Measurements from ENCODE around the gene DPM2. TPM values are rescaled to one million over a fixed set of nuclear protein-coding genes. Genes with fewer than 3 reads are reported as not detected.
A peak's percentile ranks its signal among the peaks of the same experiment; 100 is the strongest.

Gene DPM2
- 23.3 and 38.9 TPM in 2 replicates for total RNA-seq (2014; rRNA removed; shearing (Covaris generic); ENCODE audit: low replicate concordance)

DNA sequence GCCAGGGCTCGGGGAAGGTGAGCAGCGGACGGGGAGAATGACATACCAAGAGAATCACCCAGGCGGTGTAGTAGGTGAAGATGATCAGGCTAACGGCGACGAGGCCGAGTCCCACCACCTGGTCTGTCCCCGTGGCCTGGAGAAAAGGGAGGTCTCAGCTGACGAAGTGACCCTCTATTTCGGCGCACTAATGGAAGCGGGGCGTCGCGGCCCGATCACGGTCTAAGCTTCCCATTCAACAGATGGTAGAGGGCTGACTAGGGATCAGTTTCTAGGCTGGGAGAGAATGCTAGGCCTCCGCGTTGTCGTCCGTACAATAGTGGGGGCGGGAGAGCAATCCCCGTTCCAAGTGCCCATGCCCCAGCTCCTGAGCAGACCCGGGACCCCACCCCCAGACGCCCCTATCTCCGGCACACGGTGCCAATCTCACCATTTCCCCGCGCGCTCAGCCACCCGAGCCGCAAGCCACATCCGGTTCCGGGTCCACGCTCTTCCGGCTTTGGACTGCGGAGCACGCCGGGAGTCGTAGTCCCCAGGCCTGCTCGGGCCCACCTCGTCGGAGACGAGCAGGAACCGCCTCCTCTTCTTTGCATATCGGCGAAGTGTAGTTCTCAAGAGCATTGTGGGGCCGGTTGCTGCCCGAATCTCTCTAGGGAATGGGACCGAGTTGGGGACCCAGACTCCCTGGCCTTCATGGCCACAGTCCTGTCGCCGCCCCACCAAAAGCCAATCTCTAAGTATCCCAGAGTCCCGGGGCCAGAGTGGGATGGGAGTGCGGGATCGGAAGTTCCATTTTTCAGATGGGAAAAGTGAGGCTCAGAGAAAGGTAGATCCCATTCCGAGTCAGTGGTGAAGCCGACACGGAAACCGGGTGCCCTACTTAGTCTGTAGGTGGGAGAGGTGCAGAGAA lies at the start of gene DPM2:
Gene DPM2 (minus strand): TSS at position 467 of the 910 bp plus-strand sequence. CDS start 34 bp downstream, at position 433.
- H3K27me3 ChIP-seq = no peaks in the 10 kb centered on the region
- peaks cover 49% of the 10 kb centered on the region for H3K36me3 ChIP-seq
- H3K4me3 ChIP-seq = peak within 1 kb of the TSS; percentile 70
- H3K9me3 ChIP-seq = no peaks in the 10 kb centered on the region
- DNase-seq = peak; percentile 87

DNA sequence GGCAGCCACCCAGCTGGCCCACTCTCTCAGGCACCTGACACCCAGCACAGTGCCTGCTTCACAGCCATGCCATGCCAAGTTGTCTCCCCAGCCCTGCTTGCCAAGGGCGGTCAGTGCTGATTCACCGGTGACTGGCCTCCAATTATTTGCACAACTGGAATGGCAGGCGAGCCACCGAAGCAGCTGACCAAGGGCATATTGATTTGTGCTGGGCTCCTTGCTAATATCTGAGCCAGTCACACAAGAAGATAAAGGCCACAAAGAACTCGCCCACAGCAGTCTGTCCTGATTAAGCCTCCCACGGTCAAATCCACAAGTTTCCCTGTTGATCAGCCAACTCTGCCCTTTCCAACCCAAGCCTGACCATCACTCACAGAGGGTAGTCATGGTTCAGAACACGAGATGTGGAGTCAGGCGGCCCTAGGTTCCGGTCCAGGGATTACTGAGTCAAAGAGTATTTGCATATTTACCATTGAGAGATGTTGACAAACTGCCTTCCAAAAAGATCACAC lies 49.5 kb upstream of the DPM2 start:
- DNase-seq = peak; percentile 94
- no peaks in the 10 kb centered on the region for H3K27me3 ChIP-seq
- H3K4me3 ChIP-seq = no peak overlapping the region
- no peaks in the 10 kb centered on the region for H3K36me3 ChIP-seq
- H3K9me3 ChIP-seq = no peaks in the 10 kb centered on the region

DNA sequence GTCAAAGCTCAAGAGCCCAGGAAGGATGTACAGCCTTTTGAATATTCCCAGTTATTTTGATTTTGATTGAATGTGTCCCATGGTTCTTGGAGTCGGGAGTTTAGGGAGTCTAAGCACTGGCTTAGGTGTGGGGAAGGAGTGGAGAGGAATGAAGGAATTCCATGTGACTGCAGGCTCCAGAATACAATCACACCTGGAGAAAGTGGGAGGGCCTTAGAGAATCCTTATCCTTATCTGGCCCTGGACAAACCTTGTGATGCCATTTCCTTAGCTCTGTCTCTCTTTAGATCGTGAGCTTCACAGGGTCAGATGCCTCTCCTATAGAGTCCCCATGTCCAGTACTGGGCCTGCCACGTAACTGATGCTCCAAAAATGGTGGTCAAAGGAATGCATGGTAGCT lies 47.4 kb upstream of the DPM2 start:
- Histone ChIP-seq H3K9me3 (no peaks in the 10 kb centered on the region), H3K27me3 (no peaks in the 10 kb centered on the region), H3K4me3 (no peak overlapping the region), H3K36me3 (no peaks in the 10 kb centered on the region)
- DNase-seq = no peak

DNA sequence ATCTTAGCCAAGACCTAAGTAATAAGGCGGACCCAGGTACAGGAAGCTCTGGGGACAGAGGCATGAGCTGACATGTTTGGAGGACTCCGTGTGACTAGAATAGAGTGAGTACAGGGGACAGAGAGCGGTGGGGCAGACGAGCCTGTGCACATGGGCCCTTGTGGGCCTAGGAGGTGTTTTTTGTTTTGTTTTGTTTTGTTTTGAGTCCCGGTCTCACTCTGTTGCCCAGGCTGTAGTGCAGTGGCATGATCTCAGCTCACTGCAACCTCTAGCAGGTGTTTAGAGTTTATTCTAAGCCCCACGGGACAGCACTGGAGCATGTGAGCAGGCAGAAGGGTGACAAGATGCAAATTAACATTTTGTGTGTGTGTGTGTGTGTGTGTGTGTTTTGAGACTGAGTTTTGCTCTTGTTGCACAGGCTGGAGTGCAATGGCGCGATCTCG lies 46.2 kb upstream of the DPM2 start:
- Histone ChIP-seq H3K36me3 (peaks cover 7% of the 10 kb centered on the region), H3K4me3 (no peak overlapping the region), H3K27me3 (no peaks in the 10 kb centered on the region), H3K9me3 (no peaks in the 10 kb centered on the region)
- no peak for DNase-seq

GRCh38 chr9:127982912-127983311 lies 45.3 kb upstream of the DPM2 start:
- peaks cover 14% of the 10 kb centered on the region for H3K36me3 ChIP-seq
- H3K27me3 ChIP-seq = no peaks in the 10 kb centered on the region
- no peak for DNase-seq
- no peaks in the 10 kb centered on the region for H3K9me3 ChIP-seq
- H3K4me3 ChIP-seq = no peak overlapping the region

DNA sequence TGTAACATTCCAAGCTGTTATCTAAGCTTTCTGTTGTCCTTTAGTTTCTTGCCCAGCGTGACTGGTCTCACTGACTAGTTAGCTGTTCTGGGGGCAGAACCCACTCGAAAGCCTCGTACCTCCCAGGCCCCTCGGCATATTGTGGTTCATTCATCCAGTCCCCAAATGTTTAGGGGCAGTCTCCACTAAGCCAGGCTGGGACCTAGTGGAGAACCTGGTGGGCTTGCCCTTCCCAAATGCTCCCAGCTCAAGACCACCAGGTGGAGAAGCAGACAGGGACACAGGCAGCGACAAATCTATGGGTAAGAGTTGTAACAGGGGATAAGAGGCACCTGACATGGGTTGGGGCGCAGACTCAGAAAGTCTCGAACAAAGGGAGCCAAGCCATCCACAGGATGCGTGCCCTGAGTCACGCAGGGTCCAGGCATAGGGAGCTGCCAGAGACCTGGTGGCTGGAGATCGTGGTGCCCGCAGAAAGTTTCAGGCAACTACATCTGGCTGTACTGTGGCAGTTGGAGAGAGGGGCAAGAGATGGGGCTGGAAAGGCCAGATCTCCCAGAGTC lies 44.0 kb upstream of the DPM2 start:
- no peak for DNase-seq
- peaks cover 14% of the 10 kb centered on the region for H3K36me3 ChIP-seq
- peak overlapping the region; percentile 49 for H3K4me3 ChIP-seq
- H3K27me3 ChIP-seq = no peaks in the 10 kb centered on the region
- H3K9me3 ChIP-seq = no peaks in the 10 kb centered on the region

GRCh38 chr9:127980706-127981558 lies 43.3 kb upstream of the DPM2 start, which contains the start of gene EEIG1:
EEIG1 (minus strand) TSS chr9:127980989; CDS start chr9:127980137, 852 bp downstream.
- peak; percentile 95 for DNase-seq
- H3K36me3 ChIP-seq = peaks cover 18% of the 10 kb centered on the region
- no peaks in the 10 kb centered on the region for H3K9me3 ChIP-seq
- peak within 1 kb of the TSS; percentile 85 for H3K4me3 ChIP-seq
- no peaks in the 10 kb centered on the region for H3K27me3 ChIP-seq

DNA sequence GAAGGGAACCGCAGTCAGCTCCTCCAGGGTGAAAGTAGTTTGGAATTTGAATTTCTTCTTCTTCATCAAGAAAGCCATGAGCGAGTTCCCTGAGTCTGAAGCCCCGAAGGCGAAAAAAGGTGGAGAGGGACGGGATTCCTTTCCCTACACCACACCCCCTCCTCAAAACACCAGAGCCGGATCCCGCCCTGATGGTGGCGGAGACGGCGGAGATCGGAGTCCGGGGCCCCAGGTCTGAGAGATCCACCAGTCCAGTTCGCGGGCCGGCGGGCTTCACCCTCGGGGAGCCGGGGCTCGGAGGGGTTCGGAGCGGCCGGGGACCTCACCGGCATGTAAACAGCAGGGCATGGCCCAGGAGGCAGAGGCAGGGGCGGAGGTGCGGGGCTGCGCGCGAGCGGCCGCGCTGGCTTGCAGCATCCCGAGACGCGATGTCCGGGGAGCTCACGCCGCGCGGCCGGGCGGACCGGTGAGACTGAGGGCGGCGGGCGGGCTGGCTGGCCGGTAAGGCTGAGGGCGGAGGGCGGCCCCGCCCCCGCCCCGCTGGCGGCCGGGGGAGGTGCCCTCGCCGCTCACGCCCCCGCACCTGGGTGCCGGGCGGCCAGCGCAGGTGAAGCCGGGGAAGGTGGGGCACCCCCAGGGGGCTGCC lies 42.5 kb upstream of the DPM2 start:
- Histone ChIP-seq H3K36me3 (peaks cover 23% of the 10 kb centered on the region), H3K27me3 (no peaks in the 10 kb centered on the region), H3K9me3 (no peaks in the 10 kb centered on the region), H3K4me3 (peak overlapping the region; percentile 85)
- peak; percentile 47 for DNase-seq

DNA sequence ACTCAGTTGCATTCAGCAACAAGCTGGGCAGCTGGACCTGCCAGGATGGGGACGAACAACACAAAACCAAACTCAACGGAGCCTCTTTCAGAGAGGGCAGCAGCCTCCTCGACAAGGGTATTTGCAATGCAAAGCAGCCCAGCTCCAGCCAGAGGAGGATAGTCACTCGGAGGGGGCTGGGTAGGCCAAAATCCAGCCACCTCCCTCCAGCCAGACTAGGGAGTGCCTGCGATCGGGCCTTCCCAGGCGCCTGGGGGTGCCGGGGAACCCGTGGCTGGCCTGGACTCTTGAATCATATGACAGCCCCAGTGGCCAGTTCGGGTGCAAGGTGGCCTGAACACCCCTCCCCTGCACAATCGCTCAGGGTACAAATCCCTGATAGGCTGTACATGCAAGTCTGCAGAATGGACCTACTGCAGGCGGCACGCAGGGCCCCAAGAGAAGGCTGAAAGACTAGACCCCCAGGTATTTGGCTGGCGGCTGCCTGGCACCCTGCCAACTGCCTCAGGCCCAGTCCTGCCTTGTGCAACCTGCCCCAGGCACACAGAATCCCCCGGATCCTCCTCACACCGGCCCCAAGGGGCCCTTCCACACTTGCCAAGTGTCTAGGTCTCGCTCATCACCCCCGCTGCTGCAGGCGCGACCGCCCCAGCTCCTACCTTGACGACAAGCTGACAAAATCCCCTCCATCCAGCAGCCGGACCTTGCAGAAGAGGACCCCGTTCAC lies 41.8 kb upstream of the DPM2 start:
- no peaks in the 10 kb centered on the region for H3K27me3 ChIP-seq
- H3K4me3 ChIP-seq = peak overlapping the region; percentile 85
- peak; percentile 67 for DNase-seq
- H3K36me3 ChIP-seq = peaks cover 23% of the 10 kb centered on the region
- H3K9me3 ChIP-seq = no peaks in the 10 kb centered on the region

DNA sequence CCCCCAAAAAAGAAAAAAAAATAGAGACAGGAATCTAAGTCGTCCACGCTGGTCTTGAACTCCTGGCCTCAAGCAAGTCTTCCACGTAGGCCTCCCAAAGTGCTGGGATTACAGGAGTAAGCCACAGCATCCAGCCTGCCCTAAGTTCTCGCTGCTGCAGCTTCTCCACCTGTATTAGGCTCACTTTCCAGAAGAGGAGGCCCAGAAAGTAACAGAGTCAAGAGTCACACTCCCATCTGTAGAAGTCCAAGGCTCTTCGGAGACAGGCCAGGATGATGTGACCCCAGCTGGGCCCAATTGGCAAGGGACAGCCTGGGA lies 41.3 kb upstream of the DPM2 start:
- Histone ChIP-seq H3K27me3 (no peaks in the 10 kb centered on the region), H3K9me3 (no peaks in the 10 kb centered on the region), H3K4me3 (peak overlapping the region; percentile 85), H3K36me3 (peaks cover 23% of the 10 kb centered on the region)
- no peak for DNase-seq

DNA sequence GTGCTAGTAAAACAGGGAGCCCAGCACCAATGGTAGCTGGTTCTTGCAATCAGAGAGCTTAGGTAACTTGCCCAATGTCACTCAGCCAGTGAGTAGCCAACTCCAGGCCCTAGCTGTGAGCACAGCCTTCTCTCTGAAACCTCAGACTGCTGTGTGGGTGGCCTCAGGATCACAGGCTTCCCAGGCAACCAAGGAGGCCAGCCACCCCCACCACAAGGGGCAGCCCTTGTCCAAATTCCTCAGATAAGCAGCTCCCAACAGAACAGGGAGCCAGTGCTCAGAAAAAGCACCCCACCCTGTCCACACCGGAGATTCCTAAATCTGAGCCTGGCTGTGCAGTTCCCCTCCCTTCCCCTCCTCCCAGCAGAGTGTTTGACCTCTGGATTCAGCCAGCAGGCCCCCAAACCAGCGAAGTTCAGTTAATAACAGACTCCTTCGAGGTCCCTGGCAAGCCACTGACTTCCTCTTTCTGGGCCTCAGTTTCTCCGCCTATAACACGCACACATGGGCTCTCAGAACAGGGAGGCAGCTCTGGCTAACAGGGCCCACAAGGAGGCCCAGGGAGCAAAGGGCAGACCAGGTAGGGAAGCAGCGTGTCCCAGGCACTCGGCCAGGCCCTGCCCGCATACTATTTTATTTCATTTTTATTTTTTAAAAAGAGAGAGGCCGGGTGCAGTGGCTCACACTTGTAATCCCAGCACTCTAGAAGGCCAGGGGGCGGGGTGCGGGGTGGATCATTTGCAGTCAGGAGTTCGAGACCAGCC lies 40.4 kb upstream of the DPM2 start:
- peaks cover 23% of the 10 kb centered on the region for H3K36me3 ChIP-seq
- no peaks in the 10 kb centered on the region for H3K27me3 ChIP-seq
- H3K4me3 ChIP-seq = peak overlapping the region; percentile 85
- H3K9me3 ChIP-seq = no peaks in the 10 kb centered on the region
- DNase-seq = peak; percentile 87

DNA sequence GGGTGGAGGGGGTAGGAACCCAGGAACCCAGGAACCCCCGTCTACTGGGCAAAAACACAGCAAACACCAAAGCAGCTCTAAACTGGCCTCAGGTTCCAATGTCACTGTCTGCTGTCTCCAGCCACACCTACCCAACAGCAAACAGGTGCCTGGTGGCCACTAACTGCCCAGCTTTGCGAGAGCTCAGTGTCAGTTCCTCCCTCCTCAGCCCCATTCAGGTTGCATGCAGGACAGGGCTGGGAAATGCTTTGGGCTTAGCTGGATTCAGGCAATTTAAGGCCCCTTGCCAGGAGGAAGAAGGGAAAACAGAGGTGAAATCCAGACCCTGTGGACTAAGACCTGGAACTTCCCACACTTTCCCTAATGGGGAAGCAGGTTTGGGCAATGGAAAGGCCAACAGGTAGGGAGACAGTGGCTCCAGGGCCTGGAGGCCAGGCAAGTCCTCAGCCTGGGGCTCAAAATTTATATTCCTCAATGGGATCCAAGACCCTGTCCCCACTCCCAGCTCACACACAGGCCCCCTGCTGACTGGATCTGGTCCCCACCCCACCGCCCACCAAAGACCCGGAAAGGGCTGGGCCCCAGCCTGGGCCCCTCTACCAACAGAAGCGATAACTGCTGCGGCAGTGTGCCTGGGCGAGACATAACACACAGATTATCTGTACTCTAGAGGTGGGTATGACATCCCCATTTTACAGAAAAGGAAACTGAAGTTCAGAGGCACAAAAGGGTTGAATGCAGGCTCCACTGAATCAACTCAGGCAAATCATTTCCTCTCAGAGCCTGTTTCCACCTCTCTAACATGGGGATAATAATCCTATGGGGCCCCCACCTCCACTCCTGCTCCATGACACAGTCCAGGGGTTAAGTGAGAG lies 39.6 kb upstream of the DPM2 start:
- H3K36me3 ChIP-seq = peaks cover 23% of the 10 kb centered on the region
- peak overlapping the region; percentile 85 for H3K4me3 ChIP-seq
- DNase-seq = no peak
- no peaks in the 10 kb centered on the region for H3K27me3 ChIP-seq
- H3K9me3 ChIP-seq = no peaks in the 10 kb centered on the region

DNA sequence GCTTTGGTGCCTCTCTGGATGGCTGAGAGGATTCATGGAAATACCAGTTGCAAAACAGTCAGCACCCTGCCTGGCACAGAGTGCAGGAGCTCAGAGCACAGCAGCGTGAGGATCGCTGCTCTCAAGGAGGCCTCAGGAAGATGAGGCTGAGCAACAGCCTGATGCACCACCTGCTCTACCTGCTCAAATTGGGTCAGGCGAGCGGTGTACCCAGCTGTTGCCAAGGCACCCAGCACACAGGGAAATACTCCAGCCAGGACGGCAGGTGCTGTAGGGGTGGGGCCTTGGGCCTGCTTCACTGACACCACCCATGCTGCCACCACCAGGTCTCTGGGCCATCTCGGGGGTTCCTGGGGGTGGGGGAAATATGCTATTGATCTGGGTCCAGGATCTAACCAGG lies 38.8 kb upstream of the DPM2 start:
- no peaks in the 10 kb centered on the region for H3K27me3 ChIP-seq
- no peak for DNase-seq
- H3K36me3 ChIP-seq = peaks cover 23% of the 10 kb centered on the region
- H3K4me3 ChIP-seq = no peak overlapping the region
- no peaks in the 10 kb centered on the region for H3K9me3 ChIP-seq

Data from MG63 (cell line).